ENCODE measurements around the gene MAP9.

DNA sequence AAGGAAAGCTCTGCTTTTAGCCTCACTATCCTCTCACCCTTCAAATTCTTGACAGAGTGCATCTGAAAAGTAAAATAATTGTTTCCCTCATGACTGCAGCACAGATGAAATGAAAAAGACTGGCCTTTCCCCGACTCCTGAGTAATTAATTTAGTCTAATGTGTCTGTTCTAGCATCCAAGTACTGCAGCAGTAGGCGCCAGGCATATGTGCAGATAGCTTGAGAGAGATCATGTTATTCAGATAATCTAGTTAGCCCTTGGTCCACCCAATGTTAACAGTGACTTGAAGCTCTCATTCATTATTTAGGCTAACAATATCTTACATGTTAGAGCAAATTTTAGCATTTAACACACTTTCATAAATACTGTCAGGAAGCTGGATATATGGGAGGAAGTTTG lies 54.0 kb downstream of the MAP9 start:
- TF ChIP-seq EZH2phosphoT487 (IDR thresholded peaks at IDR 0.05; ENCODE audit: borderline replicate concordance, low read length) (no peak), EZH2 (IDR thresholded peaks at IDR 0.05; ENCODE audit: low read length, unreplicated experiment) (no peak)
